Pons (tissue), 1 donor: Measurements from ENCODE around the gene ZDHHC8.

ENCODE experiments used
- DNase-seq: peaks from one replicate; pipeline ENCODE4 v3.0.0-alpha.2; 2016; ENCODE audit warnings: low spot score

The ZDHHC8 gene

GRCh38 chr22:20131597-20131858 lies at the start of gene ZDHHC8:
TSS of gene ZDHHC8 (plus strand) at chr22:20131804. CDS start at chr22:20131948, 144 bp downstream.
- no peak for DNase-seq

- no peak for DNase-seq
Measured at GRCh38 chr22:20083157-20083890, 48.3 kb upstream of the ZDHHC8 start.

DNA sequence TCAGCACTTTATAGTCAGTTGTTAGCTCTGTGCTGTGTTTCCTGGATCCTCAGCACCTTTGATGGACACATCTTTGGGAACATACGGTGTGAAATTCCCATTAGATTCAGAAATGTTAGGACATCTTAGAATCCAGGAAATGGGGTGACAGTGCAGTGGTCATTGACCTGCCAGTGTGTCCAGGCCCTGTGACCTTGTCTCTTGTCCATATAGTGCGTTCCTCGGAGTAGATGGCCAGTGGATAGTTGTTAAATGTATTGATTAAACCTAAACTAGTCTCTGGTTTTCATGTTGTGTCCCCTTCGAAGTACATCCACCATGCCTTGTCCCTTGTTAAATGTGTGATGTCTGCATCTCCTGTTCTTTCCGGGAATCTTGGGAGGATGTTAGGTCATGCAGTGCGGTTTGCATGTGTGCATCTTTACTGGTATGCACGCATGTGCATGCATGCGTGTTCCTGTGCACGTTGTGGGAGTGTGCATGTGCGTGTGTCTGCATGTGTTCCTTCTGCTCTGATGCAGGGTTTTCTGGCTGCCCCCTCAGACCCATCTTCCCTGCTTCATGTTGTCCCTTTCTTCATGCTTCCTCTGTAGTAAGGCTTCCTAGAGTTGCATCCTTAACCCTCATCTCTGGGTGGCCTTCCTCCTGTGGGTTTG lies 47.6 kb upstream of the ZDHHC8 start:
- DNase-seq: no peak

- DNase-seq: no peak
Measured at GRCh38 chr22:20084547-20085413, 46.8 kb upstream of the ZDHHC8 start.

DNA sequence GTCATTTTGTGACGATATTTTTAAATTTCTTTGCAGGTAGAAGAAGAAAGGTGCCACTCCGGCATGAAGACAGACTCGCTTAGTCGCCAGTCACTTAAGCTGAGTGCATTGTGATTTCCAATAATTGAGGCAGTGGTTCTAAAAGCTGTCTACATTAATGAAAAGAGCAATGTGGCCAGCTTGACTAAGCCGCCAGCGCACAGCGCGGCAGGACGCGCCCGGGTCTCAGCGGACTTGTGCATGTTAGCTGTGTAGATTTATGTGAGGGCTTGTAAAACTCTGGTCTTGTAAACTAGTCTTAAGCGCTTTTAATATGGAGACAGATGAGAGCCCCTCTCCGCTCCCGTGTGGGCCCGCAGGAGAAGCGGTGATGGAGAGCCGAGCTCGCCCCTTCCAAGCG lies 46.0 kb upstream of the ZDHHC8 start:
- DNase-seq: no peak

DNA sequence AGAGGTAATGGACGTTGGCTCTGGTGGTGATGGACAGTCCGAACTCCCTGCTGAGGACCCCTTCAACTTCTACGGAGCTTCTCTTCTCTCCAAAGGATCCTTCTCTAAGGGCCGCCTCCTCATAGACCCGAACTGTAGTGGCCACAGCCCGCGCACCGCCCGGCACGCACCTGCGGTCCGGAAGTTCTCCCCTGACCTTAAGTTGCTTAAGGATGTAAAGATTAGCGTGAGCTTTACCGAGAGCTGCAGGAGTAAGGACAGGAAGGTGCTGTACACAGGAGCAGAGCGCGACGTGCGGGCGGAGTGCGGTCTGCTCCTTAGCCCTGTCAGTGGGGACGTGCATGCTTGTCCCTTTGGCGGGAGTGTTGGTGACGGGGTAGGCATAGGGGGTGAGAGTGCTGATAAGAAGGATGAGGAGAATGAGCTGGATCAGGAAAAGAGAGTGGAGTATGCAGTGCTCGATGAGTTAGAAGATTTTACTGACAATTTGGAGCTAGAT lies 45.5 kb upstream of the ZDHHC8 start:
- DNase-seq: no peak

DNA sequence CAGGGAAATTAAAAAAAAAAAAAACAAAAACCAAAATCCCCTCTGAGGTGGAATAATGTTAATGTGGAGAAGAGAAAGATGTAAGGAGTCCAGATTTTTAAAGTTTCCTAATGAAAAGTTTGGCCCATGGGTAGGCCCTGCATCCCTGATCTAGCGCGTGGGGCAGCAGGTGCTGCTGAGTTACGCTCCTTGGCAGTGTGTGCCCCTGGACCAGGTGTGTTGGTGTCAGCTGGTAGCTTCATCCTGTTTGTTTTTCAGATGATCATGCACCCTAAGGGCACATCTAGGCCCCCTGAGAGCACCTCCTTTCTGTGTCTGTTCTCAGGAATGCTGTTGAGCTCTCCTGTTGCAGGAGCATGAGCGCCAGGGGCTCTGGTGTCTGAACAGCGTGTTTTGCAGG lies 44.8 kb upstream of the ZDHHC8 start:
- DNase-seq: no peak

DNA sequence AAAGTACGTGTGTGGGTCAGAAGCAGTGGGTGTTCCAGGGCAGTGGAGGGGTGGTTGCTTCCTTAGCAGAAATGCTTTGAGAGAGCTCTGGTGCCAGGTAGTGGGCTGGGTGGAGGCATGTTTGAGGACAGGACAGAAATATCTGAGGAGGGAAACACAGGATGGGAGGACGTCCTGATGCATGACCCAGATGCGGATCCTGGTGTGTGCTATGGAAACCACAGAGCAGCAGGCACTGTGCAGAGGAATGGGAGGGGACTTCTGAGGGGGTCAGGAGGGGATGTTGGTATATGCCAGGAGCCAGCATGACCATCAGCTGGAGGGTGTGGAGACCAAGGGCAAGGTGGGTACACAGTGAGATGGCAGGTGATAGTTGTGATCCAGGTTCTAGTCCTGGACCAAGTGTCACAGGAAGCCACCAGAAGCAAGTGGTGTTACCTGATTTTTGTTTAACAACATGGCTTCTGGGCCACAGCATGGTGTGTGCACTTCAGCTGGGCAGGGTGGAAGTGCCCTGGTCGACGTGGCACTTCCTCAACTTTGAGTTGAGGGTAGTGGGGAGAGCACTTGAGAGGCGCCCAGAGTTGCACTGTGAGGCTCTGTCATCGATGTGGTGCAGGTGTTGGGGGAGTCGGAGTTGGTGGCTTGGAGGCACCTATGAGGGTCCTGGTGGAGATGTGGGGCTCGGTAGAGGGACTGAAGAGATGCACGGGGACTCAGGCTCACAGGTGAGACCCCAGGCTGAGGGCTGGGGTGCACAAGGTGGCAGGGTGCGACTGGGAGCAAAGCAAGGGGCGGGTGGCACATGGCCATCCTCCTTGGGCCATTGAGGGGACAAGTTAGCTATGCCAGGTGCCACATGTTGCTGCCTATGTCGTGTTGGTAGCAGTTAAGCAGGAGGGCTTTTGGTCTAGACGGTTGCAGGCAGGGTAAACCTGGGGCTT lies 44.0 kb upstream of the ZDHHC8 start:
- DNase-seq: no peak

- DNase-seq: no peak
Measured at GRCh38 chr22:20088263-20088648, 43.3 kb upstream of the ZDHHC8 start.

DNA sequence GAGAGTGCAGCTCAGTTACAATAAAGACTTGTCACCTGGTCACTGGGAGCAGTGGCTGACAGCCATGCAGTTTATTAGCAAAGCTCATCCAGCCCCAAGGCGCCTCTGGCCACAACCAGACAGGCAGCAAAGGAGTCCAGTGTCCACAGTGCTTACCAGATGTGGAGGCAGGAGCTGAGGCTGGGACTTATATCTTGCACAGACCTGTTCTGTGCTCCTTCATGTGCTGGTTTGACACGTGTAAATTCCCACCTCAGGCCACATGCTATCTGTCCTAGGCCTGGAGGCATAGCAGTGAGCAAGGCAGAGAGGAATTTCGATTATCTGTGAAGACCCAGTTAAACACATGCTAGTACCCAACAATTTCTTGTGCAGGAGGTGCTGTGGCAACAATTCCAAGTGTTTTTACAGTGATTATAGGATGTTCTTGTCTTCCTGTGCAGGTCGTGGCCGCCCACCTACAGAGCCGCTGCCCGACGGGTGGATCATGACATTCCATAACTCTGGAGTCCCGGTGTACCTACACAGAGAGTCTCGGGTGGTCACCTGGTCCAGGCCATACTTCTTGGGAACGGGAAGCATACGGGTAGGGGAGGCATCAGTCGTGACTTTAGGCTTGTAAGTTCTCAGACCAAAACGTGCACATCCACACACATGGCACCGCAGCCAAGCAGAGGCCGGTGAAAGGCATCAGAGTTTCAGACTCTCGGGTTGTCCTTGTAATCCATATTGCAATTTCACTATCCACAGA lies 42.2 kb upstream of the ZDHHC8 start:
- no peak for DNase-seq

GRCh38 chr22:20089977-20090729 lies 41.5 kb upstream of the ZDHHC8 start:
- no peak for DNase-seq

DNA sequence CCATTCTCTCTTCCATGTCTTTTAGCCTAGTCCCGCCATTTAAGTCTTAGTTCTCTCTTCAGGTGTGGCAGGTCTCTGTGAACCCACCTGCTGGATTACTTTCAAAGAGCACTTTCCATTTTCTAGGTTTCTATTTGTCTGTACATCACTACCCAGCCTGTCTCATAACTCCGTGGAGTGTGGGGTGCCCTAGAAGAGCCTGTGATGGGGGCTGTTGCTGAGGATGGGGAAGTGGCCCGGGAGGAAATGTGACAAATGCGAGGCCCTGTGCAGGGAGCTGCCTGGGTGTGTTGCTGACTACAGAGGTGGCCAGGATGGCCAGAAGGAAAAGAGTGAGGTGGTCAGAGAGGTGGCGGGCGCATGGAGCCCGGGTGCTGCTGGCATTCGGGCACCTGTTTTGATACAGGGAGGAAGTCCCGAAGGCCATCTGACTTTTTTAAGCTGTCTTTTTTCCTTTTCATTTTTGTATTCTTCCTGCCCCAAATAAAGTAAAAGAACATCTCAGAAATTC lies 40.8 kb upstream of the ZDHHC8 start:
- no peak for DNase-seq

DNA sequence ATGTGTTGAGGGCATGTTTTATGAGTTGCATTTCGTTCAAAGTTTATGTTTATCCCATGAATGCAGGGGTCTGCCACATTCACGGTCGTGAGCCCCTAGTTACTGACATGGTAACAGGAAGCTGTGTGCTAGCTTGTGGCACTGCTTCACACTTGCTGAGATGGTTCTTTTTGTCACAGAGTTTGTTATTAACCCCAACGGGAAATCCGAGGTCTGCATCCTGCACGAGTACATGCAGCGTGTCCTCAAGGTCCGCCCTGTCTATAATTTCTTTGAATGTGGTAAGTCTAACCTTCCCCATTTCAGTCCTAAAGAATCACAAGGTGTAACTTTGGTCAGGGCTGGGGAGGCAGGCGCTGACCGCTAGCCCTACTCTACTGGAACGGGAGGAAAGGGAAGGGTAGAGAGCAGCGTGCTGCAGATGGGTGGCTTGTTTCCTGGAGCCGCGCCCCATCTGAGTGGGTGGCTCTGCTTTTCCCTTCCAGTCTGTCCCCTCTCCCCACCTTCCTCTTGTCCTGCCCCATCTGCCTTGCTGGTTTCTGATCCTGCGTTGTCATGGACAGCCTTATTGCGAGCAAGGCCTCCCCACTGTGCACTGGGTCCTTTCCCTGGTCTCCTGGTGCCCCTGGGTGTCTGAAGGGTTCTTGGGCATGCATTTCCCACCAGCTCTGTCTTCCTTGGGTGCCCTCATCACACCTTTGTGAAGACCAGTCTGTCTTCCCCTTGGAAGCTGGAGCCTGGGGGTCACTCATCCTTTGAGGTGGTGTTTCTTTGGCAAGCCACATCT lies 39.7 kb upstream of the ZDHHC8 start:
- no peak for DNase-seq

DNA sequence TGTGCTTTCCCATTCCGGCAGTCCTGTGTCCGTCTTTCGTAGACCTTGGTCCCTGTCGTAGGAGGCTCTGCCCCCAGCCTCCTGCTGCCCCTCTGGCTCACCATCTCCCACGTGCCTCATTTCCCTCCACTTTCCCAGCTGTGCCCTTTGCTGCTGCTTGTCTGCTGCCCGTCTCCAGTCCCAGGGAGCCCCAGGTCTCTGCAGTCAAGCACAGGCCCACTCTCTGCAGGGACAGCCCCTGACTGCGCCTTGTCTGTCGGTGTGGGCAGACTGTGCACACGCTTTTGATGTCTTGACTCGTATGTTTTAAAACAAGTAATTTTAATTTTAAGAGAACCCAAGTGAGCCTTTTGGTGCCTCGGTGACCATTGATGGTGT lies 39.1 kb upstream of the ZDHHC8 start:
- no peak for DNase-seq

DNA sequence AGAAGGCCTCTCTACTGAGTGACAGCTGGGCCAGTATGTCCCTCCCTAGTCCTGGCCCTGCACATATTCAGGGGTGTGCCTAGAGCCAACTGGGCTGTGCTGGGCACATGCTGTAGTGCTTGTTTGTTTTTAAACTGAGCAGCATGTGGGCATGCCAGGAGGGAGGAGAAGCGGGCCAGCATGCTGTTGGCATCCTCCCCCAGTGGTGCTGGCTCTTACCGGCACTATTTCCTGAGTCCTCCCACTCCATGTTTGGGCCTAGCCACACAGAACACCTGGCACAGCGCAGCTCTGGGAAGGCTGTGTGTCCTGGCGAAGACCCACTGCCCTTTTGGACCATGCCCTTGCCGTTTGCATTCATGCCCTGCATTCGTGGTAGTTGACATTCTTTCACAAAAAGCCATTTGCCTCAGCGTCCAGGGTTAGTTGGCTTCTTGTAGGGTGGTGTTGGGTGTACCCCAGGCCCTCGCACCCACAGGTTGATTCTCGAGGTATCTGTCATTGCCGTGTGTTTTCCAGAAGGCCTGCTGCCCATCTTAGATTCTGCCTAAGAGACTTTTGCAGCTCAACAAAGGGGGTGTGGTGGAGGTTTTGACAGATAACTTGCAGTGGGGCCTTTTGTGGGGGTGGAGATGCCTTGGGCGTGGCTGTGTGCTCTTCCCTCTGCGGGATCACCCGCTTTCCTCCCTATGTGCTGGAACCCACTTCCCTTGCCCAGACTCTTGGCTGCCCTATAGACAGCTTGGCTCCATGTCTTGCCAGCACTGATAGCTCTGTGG lies 38.0 kb upstream of the ZDHHC8 start:
- no peak for DNase-seq

- no peak for DNase-seq
Measured at GRCh38 chr22:20094197-20094807, 37.3 kb upstream of the ZDHHC8 start.

GRCh38 chr22:20095521-20095920 lies 36.1 kb upstream of the ZDHHC8 start:
- DNase-seq: no peak
